Measurements from ENCODE around the gene AOAH. TPM values are rescaled to one million over a fixed set of nuclear protein-coding genes. Genes with fewer than 3 reads are reported as not detected.

The AOAH gene
- total and polyA plus RNA-seq, 2 experiments from 2014 or later: not detected

GRCh38 chr7:36752026-36752711 is 27.9 kb upstream of the AOAH start:
- Histone ChIP-seq H3K4me1 (ENCODE audit: low read depth) (no peaks in the 10 kb centered on the region), H3K27me3 (no peaks in the 10 kb centered on the region), H3K27ac (no peak overlapping the region), H3K4me3 (no peak overlapping the region), H3K36me3 (no peaks in the 10 kb centered on the region), H3K9me3 (ENCODE audit: low read depth) (no peaks in the 10 kb centered on the region)
- no peak for TF ChIP-seq CTCF (IDR thresholded peaks at IDR 0.05; ENCODE audit: low read depth, low read length)
- no peak for DNase-seq (ENCODE audit: low read depth in 1 of 2, low spot score in 1 of 2)

GRCh38 chr7:36750451-36750850 is 26.2 kb upstream of the AOAH start:
- DNase-seq (ENCODE audit: low read depth in 1 of 2, low spot score in 1 of 2): no peak
- no peak for TF ChIP-seq CTCF (IDR thresholded peaks at IDR 0.05; ENCODE audit: low read depth, low read length)
- Histone ChIP-seq H3K36me3 (no peaks in the 10 kb centered on the region), H3K27me3 (no peaks in the 10 kb centered on the region), H3K4me1 (ENCODE audit: low read depth) (no peaks in the 10 kb centered on the region), H3K4me3 (no peak overlapping the region), H3K9me3 (ENCODE audit: low read depth) (no peaks in the 10 kb centered on the region), H3K27ac (no peak overlapping the region)

GRCh38 chr7:36749282-36749960 is 25.1 kb upstream of the AOAH start:
- H3K27ac ChIP-seq: no peak overlapping the region
- TF ChIP-seq CTCF (IDR thresholded peaks at IDR 0.05; ENCODE audit: low read depth, low read length): no peak
- no peaks in the 10 kb centered on the region for H3K9me3 ChIP-seq (ENCODE audit: low read depth)
- H3K4me3 ChIP-seq: no peak overlapping the region
- H3K36me3 ChIP-seq: no peaks in the 10 kb centered on the region
- no peaks in the 10 kb centered on the region for H3K27me3 ChIP-seq
- no peaks in the 10 kb centered on the region for H3K4me1 ChIP-seq (ENCODE audit: low read depth)
- peak in 1 of 2 donors; percentile 86 for DNase-seq (ENCODE audit: low read depth in 1 of 2, low spot score in 1 of 2)

GRCh38 chr7:36748017-36748487 is 23.8 kb upstream of the AOAH start:
- Histone ChIP-seq H3K4me1 (ENCODE audit: low read depth) (no peaks in the 10 kb centered on the region), H3K27me3 (no peaks in the 10 kb centered on the region), H3K36me3 (no peaks in the 10 kb centered on the region), H3K9me3 (ENCODE audit: low read depth) (no peaks in the 10 kb centered on the region), H3K4me3 (no peak overlapping the region), H3K27ac (no peak overlapping the region)
- TF ChIP-seq CTCF (IDR thresholded peaks at IDR 0.05; ENCODE audit: low read depth, low read length): no peak
- DNase-seq (ENCODE audit: low read depth in 1 of 2, low spot score in 1 of 2): peak in 1 of 2 donors; percentile 53

- Histone ChIP-seq H3K27me3 (no peaks in the 10 kb centered on the region), H3K27ac (no peak overlapping the region), H3K4me1 (ENCODE audit: low read depth) (no peaks in the 10 kb centered on the region), H3K4me3 (no peak overlapping the region), H3K36me3 (no peaks in the 10 kb centered on the region), H3K9me3 (ENCODE audit: low read depth) (no peaks in the 10 kb centered on the region)
- peak in 1 of 2 donors; percentile 95 for DNase-seq (ENCODE audit: low read depth in 1 of 2, low spot score in 1 of 2)
- no peak for TF ChIP-seq CTCF (IDR thresholded peaks at IDR 0.05; ENCODE audit: low read depth, low read length)
These were observed 23.2 kb upstream of the AOAH start for GRCh38 chr7:36747280-36748016.

Measured in cardiac muscle cell (in vitro differentiated cells and primary cell).